HG03432 (cell line): Measurements from ENCODE around the gene ZNF664.

Experiments used
- ATAC-seq: cut with Tn5 transposase; IDR thresholded peaks from one replicate; pipeline ENCODE4 v1.9.1; 2021; ENCODE audit warnings: mild to moderate bottlenecking, moderate library complexity; ENCODE audit not compliant: unreplicated experiment

Gene ZNF664

GRCh38 chr12:123987022-123987421, 14.0 kb downstream of the ZNF664 start:
- ATAC-seq, result no peak

GRCh38 chr12:123989168-123989567, 16.2 kb downstream of the ZNF664 start:
- no peak for ATAC-seq

- no peak for ATAC-seq
Observed at GRCh38 chr12:123989753-123990152, 16.7 kb downstream of the ZNF664 start.

- ATAC-seq, result no peak
Observed at GRCh38 chr12:123990511-123990910, 17.5 kb downstream of the ZNF664 start.

DNA sequence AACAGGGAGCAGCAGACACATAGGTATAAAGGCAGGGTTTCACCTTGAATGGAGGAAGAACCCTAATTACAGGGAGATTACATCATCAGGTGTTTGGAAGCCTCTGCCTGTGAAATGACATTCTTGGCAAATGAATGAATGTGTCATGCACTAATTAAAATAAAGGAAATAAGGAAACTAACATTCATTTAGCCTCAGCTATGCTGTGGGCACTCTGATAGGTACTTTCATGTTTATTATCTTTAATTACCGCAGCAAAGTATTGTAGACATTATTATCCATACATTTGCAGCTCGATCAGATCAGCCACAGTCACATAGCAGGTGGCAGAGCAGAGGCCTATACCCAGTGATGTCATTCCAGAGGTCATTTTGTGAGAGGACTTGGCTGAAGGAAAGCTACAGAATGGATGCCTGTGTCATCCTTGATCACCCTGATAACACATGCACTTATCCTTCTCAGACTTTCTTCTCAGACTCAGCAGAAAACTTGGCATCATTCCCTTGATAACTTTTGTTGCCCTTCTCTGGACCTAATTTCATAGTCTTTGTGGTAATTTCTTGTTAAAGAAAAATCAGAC, 18.4 kb downstream of the ZNF664 start:
- ATAC-seq, result no peak

DNA sequence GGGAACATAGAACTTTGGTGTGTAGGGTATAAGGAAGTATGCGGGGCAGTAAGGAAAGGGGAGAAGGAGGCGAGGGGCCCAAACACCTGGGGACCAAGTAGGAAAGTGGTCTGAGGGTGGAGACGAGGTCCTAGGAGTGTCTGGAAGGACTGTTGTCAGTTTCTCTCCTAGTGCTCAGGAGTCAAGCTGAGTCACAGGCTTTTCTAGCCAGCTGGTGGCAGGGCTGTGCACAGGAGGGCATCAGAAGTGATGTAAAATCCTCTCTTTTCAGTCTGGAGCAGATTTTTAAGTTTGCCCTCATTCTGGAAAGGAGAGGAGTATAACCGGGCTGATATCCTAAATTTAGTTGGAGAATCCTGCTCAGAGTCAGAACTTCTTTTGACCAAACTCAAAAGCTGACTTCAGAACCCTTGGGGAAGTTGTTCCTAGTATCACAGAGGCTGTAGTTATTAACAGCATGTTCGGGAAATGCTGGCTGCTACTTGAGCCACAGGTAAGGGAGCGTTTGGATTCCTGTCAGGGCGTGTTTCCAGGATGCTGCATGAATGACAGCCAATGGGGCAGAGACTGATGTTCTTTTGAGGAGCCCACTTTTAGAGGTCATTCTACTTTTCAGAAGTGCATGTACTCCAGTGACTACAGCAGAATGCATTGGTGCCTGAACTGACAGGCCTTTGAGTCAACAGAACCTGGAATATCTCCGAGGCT, 19.3 kb downstream of the ZNF664 start:
- ATAC-seq, result no peak

DNA sequence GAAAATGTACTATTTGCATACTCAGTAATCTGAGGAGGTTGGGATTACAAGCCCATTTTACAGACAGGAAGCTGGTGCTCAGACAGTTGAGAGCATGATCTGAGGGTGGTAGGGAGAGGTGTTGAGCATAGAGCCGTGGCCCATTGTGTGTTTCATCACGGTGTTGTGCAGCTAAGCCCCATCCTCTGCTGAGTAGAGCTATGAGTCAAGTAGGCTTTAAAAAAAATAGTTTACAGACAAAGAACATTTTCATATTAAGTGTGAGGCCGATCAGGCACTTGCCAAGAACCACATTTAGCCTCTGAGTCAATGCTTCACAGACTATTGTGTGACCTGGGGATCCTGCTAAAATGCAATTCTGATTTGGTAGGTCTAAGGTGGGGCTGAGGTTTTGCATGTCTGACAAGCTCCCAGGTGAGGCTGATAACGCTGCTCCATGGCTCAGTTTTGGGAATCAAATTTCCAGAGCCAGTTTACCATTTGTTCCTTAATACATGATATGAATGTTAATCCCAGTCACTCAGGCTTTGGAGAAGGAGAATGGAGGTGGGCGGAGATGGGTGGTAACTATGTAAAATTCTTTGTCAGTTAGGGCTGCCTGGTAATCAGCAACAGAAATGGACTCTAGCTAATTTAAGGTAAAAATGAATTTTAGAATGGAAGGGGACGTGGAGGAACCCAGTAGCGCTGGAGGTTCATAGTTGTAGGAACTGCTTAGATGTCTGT, 22.2 kb downstream of the ZNF664 start:
- no peak for ATAC-seq

GRCh38 chr12:123996581-123996980, 23.6 kb downstream of the ZNF664 start:
- no peak for ATAC-seq

DNA sequence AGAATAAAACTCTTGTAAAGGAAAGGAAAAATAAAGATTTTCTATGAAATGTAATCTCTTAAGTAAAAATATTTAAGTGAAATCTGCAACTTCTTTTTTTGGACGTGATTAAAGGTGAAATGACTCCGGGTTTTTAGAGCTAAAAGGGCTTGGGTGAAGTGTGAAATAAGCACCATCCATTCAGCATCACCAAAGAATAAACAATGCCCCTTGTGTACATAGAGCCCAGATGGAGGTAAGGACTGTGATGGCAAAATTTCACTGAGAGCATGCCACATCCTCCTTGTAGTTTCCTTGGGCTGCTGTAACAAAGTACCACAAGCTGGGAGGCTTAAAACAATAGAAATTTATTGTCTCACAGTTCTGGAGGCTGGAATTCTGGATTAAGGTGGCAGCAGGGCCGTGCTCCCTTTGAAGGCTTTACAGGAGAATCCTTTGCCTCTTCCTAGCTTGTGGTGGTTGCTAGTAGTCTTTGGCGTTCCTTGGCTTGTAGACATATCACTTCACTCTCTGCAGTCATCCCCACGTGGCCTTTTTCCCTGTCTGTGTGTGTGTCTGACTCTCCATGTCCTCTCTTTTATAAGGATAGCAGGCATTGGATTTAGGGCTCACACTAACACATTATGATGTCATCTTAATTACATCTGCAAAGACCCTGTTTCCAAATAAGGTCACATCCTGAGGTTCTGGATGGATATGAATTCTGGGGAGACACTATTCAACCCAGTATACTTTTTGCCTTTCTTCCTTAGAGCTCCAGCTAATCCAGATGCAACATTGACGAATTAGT, 24.2 kb downstream of the ZNF664 start:
- ATAC-seq, result no peak

GRCh38 chr12:123997908-123998307, 24.9 kb downstream of the ZNF664 start:
- ATAC-seq, result no peak

- ATAC-seq, result no peak
Observed at GRCh38 chr12:123998344-123998990, 25.5 kb downstream of the ZNF664 start.

GRCh38 chr12:123998991-123999359, 26.0 kb downstream of the ZNF664 start:
- no peak for ATAC-seq

DNA sequence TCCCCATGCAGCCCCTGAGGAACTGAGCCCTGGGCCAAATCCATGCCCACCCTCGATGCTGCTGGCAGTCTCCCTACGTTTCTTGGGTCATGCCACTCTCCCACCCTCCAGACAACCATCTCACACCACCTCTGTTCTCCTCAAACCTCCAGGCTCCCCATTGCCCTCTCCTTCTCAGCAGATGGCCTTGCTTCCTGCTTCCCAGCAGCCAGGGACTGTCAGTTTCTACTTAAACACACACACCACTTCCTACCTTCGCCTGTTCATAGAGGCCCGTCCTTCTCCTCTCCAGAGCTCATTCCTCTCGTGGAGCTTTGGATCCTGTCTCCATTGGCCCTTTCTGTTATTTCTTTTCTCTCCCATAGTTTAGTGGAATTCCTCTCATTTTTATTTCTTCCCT, 27.1 kb downstream of the ZNF664 start:
- no peak for ATAC-seq

GRCh38 chr12:124001343-124001742, 28.3 kb downstream of the ZNF664 start:
- no peak for ATAC-seq

DNA sequence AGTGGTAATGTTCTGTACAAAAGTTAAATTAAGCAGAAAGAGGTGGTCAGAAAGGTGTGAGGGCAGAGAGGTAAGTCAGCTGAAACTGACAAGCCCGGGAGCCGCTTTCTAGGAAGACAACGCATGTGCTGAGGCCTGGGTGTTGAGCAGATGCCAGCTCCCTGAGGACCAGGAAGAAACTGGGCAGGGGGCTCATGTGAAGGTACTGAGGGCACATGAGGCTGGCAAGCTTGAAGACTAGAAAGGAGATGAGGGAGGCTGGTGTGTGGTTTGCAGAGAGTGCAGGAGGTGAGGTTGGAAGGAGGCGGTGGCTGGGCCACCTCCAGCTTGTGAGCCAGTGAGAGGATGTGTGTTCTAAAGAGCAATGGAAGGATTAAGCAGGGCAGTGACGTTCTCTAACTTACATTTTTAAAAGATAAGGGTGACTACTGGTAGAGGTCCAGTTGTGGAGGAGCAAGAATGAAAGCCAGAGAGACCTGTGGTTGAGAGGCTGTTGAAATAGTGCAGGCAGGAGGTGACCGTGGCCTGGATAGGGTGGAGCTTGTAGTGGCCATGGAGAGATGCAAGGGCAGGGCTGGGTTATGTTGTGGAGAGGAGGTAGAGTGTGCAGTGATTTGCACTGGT, 29.1 kb downstream of the ZNF664 start:
- ATAC-seq, result no peak

- ATAC-seq, result no peak
Observed at GRCh38 chr12:124002654-124003053, 29.6 kb downstream of the ZNF664 start.

- no peak for ATAC-seq
Observed at GRCh38 chr12:124004233-124004875, 31.3 kb downstream of the ZNF664 start.

DNA sequence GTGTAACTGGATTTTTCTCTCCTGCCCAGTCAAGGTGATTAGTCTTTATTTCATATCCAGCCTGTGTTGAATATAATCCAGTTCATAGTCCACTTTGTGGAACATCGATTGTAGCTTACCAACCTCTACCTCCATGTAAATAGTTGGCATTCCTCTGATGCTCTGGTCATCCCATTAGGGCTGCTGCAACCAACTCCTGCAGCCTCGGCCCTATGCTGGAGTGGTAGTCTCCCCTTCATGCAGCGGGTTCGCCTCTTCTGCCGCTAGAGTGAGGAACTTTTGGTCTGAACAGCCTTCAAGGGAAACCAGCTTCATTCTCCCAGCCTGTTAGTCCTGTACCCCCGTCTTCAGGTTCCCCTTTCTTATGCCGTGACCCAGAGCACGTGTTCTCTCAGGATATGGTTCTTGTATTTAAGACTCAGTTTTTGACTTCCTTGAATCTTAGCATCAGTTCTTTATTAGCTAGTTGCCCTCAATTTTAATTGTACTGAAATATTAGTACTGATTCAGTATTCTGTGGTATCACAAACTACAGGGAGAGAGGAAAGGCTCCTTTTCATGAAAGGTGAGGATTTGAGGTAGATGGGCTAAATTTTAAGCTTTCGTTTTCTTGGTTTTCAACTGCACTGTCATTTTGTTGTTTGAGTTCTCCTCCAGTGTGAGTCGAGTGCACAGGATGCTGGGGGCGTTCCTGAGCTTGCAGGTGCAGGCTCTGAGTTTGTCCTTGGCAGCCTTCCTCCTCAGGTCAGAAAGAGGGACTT, 33.2 kb downstream of the ZNF664 start:
- ATAC-seq, result no peak
